Neutrophil (primary cell): ENCODE data around the gene MTG2.

ENCODE experiments used
- H3K27ac ChIP-seq: fragments of 200-600 bp; sonication (generic); 2 replicates; pipeline ENCODE4 v1.5.1; 2016; ENCODE audit warnings: mild to moderate bottlenecking, moderate library complexity
- H3K27me3 ChIP-seq: fragments of 200-600 bp; sonication (generic); 2 replicates; pipeline ENCODE4 v1.6.0; 2016; ENCODE audit warnings: mild to moderate bottlenecking
- H3K36me3 ChIP-seq: fragments of 200-600 bp; sonication (generic); 2 replicates; pipeline ENCODE4 v1.5.1; 2017
- H3K4me1 ChIP-seq, 2 experiments: fragments of 200-600 bp in 1 of 2; sonication (generic) in 1 of 2; 1 replicate in 1 of 2; 2 replicates in 1 of 2; pipeline versions ENCODE4 v1.5.1 to v1.6.1; 2013 to 2016; ENCODE audit warnings: low read depth in 1 of 2, low read length in 1 of 2, mild to moderate bottlenecking in 1 of 2, moderate library complexity in 1 of 2; ENCODE audit not compliant: control insufficient read depth in 1 of 2, insufficient read depth in 1 of 2
- H3K4me3 ChIP-seq, 2 experiments: fragments of 200-600 bp in 1 of 2; sonication (generic) in 1 of 2; 1 replicate in 1 of 2; 2 replicates in 1 of 2; pipeline ENCODE4 v1.5.1; 2013 to 2016; ENCODE audit warnings: low read depth in 1 of 2, low read length in 1 of 2, mild to moderate bottlenecking in 1 of 2, moderate library complexity in 1 of 2
- H3K9me3 ChIP-seq: fragments of 200-600 bp; sonication (generic); 2 replicates; pipeline ENCODE4 v1.5.1; 2016
- CTCF ChIP-seq: fragments of 200-600 bp; sonication (generic); IDR thresholded peaks from 2 replicates; pipeline ENCODE4 v1.5.1; 2016; ENCODE audit warnings: antibody characterized with exemption

Gene MTG2

GRCh38 chr20:62161347-62161746, 21.5 kb upstream of the MTG2 start:
- Histone ChIP-seq H3K27ac (no peak overlapping the region), H3K36me3 (peaks cover 63% of the 10 kb centered on the region), H3K9me3 (no peaks in the 10 kb centered on the region)

GRCh38 chr20:62162765-62163484, 19.9 kb upstream of the MTG2 start:
- Histone ChIP-seq H3K4me1 (no peaks in the 10 kb centered on the region), H3K27me3 (no peaks in the 10 kb centered on the region), H3K4me3 (no peak overlapping the region), H3K27ac (no peak overlapping the region), H3K9me3 (no peaks in the 10 kb centered on the region), H3K36me3 (peaks cover 66% of the 10 kb centered on the region)
- TF ChIP-seq CTCF, result no peak

More at GRCh38 chr20:62161347-62161746, 21.5 kb upstream of the MTG2 start:
- Histone ChIP-seq H3K4me1 (peaks cover 0 to 8% of the 10 kb centered on the region in 2 experiments), H3K27me3 (no peaks in the 10 kb centered on the region), H3K4me3 (no peak overlapping the region)
- TF ChIP-seq CTCF, result no peak

- H3K27ac ChIP-seq, result no peak overlapping the region
- TF ChIP-seq CTCF, result no peak
- H3K36me3 ChIP-seq, result peaks cover 72% of the 10 kb centered on the region
- no peaks in the 10 kb centered on the region for H3K27me3 ChIP-seq
- H3K4me1 ChIP-seq, result no peaks in the 10 kb centered on the region
- H3K4me3 ChIP-seq, result no peak overlapping the region
- H3K9me3 ChIP-seq, result no peaks in the 10 kb centered on the region
Observed at GRCh38 chr20:62163485-62163865, 19.4 kb upstream of the MTG2 start.

DNA sequence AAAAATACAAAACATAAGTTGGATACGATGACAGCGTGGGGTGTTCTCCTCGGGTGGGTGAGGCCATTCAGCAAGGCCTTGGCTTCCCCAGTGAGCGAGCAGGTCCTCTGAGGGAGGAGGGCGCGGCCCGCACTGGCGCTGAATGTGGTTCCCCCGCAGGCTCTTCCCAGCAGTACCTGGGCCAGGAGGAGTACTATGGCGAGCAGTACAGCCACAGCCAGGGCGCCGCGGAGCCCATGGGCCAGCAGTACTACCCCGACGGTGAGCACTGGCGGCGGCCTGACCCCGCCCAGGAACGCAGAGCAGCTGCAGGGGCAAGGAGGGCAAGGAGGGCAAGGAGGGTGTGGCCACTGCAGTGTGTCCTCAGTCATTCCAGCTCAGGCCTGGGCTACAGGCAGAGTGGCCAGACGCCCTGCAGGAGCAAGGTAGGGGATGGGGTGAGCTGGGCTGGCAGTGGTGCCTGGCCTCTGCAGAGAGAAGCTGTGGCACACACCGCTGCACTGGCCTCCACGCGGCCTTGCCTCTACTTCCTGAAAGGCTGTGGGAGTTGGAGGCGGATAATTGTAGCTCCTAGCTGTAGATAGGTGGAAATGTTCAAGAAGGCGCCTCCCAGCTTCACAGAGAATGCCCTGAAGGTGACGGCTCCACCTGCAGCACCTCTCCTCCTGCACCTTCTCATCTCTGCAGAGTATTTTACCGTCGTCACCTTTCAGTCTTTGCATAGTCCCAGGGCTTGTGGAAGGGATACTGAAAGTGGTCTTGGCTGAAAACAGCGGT, 18.7 kb upstream of the MTG2 start:
- H3K27me3 ChIP-seq, result no peaks in the 10 kb centered on the region
- H3K4me3 ChIP-seq, result no peak overlapping the region
- no peak for TF ChIP-seq CTCF
- H3K4me1 ChIP-seq, result no peaks in the 10 kb centered on the region
- H3K9me3 ChIP-seq, result no peaks in the 10 kb centered on the region
- H3K36me3 ChIP-seq, result peaks cover 73% of the 10 kb centered on the region
- no peak overlapping the region for H3K27ac ChIP-seq

GRCh38 chr20:62164879-62165761, 17.7 kb upstream of the MTG2 start:
- Histone ChIP-seq H3K4me3 (no peak overlapping the region), H3K4me1 (no peaks in the 10 kb centered on the region), H3K27me3 (no peaks in the 10 kb centered on the region), H3K36me3 (peaks cover 73% of the 10 kb centered on the region), H3K9me3 (no peaks in the 10 kb centered on the region), H3K27ac (no peak overlapping the region)
- TF ChIP-seq CTCF, result no peak
